Lung (tissue), 12 donors: ENCODE results near the gene TCF25. TPM values are rescaled to one million over a fixed set of nuclear protein-coding genes. Genes with fewer than 3 reads are reported as not detected.

ENCODE experiments used
- ATAC-seq: fragments of 200-7000 bp; cut with Tn5 transposase; one replicate; pipeline ENCODE4 v1.9.1; 2020; ENCODE audit warnings: moderate number of reproducible peaks; ENCODE audit not compliant: insufficient read depth, low FRiP score
- DNase-seq, 3 donors: peaks; one replicate each; pipeline ENCODE4 v3.0.0-alpha.2; 2013 to 2017
- H3K27ac ChIP-seq, 2 donors: one replicate each; pipeline ENCODE4 v1.5.1; 2013; ENCODE audit warnings: mild to moderate bottlenecking in 2 of 2, moderate library complexity in 2 of 2, control low read depth in 1 of 2, inconsistent platforms in 1 of 2, low read depth in 1 of 2, low read length in 1 of 2
- H3K27me3 ChIP-seq, 3 donors: one replicate each; pipeline ENCODE4 v1.5.1; 2013; ENCODE audit warnings: low read length in 2 of 3; ENCODE audit not compliant: control insufficient read depth in 3 of 3, insufficient read depth in 3 of 3
- H3K36me3 ChIP-seq, 4 donors: one replicate each; pipeline ENCODE4 v1.5.1; 2013; ENCODE audit warnings: low read length in 4 of 4, mild to moderate bottlenecking in 1 of 4, moderate library complexity in 1 of 4; ENCODE audit not compliant: control insufficient read depth in 4 of 4, insufficient read depth in 4 of 4
- H3K4me1 ChIP-seq, 5 donors: one replicate each; pipeline ENCODE4 v1.5.1; 2013; ENCODE audit warnings: low read length in 5 of 5, mild to moderate bottlenecking in 2 of 5, moderate library complexity in 1 of 5; ENCODE audit not compliant: control insufficient read depth in 5 of 5, insufficient read depth in 5 of 5
- H3K4me3 ChIP-seq: one replicate; pipeline ENCODE4 v1.5.1; 2013; ENCODE audit warnings: mild to moderate bottlenecking, control low read depth, moderate library complexity
- H3K9ac ChIP-seq, 2 donors: one replicate each; pipeline ENCODE4 v1.5.1; 2013; ENCODE audit warnings: low read length in 2 of 2, control low read depth in 1 of 2; ENCODE audit not compliant: insufficient read depth in 1 of 2
- H3K9me3 ChIP-seq, 4 donors: one replicate each; pipeline ENCODE4 v1.5.1; 2013; ENCODE audit warnings: low read length in 3 of 4, mild to moderate bottlenecking in 1 of 4, moderate library complexity in 1 of 4; ENCODE audit not compliant: control insufficient read depth in 4 of 4, insufficient read depth in 3 of 4
- CTCF ChIP-seq: IDR thresholded peaks from 2 replicates; pipeline ENCODE4 v1.5.1; 2012; ENCODE audit warnings: mild to moderate bottlenecking; ENCODE audit errors: control extremely low read depth, extremely low read depth
- WGBS, 2 donors: extraction: QIAGEN DNeasy Blood & Tissue Kit; methylation state at CpG; one replicate each; pipeline ENCODE4 v1.1.7; 2013; 5-methylcytosine and 5-hydroxymethylcytosine counted together
- polyA plus RNA-seq, 2 donors: library from polyadenylated mRNA; stranded (reverse); fragments of 200-250 nt; gene quantifications; one replicate each; pipeline ENCODE4 v1.2.1, GENCODE V29; 2013
- total RNA-seq, 2 donors: library from RNA; depleted of rRNA in 1 of 2; stranded (reverse); fragments of >200 nt in 1 of 2; gene quantifications; one replicate each; pipeline ENCODE4 v1.2.1, GENCODE V29; 2014 to 2021
- donor health status: control.
- donor health status: control.
- donor health status: Bipolar disorder and iron deficiency.
- donor health status: healthy.
- donor health status: DM: yes; HTN: yes; CAD: no.

Gene TCF25
- total and polyA plus RNA-seq, 4 donors, result 106 to 212 (median 129) TPM

DNA sequence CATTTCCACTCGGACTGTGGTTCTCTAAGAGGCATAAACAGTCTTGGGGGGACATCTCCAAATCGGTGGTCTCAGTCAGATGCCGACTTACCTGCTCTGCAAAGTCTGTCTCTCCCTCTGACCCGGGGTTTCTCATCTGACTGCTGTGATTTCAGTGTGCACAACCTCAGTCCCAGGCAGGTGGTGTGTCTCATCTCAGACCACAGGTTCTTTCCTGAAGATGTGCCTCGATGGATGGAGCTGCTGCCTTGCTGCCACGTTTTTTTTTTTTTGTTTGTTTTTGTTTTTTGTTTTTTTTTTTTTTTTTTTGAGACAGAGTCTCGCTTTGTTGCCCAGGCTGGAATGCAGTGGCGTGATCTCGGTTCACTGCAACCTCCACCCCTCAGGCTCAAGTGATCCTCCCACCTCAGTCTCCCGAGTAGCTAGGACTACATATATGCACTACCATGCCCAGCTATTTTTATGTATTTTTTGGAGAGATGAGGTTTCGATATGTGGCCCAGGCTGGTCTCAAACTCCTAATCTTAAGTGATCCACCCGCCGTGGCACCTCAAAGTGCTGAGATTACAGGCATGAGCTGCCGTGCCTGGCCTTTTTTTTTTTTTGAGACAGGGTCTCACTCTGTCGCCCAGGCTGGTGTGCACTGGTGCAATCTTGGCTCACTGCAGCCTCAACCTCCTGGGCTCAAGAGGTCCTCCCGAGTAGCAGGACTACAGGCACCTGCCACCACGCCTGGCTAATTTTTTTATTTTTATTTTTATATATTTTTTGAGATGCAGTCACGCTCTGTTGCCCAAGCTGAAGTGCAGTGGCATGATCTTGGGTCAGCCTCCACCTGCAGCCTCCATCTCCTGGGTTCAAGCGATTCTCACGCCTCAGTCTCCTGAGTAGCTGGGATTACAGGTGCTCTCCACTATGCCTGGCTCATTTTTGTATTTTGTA lies 29.7 kb upstream of the TCF25 start:
- peaks cover 0 to 3% (median 0%) of the 10 kb centered on the region in 5 donors for H3K4me1 ChIP-seq
- no peak for ATAC-seq
- H3K27ac ChIP-seq, result no peak overlapping the region
- no peak overlapping the region for H3K9ac ChIP-seq
- no peak for DNase-seq
- no peak for TF ChIP-seq CTCF
- no peak overlapping the region for H3K4me3 ChIP-seq
- 80 to 88% methylated on average over 18 to 19 of the region's 20 CpGs for WGBS, 2 donors
- no peaks in the 10 kb centered on the region for H3K27me3 ChIP-seq
- H3K9me3 ChIP-seq, result no peaks in the 10 kb centered on the region
- no peaks in the 10 kb centered on the region for H3K36me3 ChIP-seq

GRCh38 chr16:89844739-89845339 lies 28.6 kb upstream of the TCF25 start:
- Histone ChIP-seq H3K4me3 (no peak overlapping the region), H3K9me3 (no peaks in the 10 kb centered on the region), H3K27ac (no peak overlapping the region), H3K9ac (no peak overlapping the region), H3K27me3 (no peaks in the 10 kb centered on the region), H3K36me3 (no peaks in the 10 kb centered on the region), H3K4me1 (peaks cover 0 to 3% (median 0%) of the 10 kb centered on the region in 5 donors)
- DNase-seq (no peak), ATAC-seq (no peak)
- WGBS, 2 donors, result 80 to 83% methylated on average over 13 of the region's 13 CpGs
- no peak for TF ChIP-seq CTCF

- H3K9me3 ChIP-seq, result no peaks in the 10 kb centered on the region
- ATAC-seq, result no peak
- H3K9ac ChIP-seq, result no peak overlapping the region
- no peak overlapping the region for H3K27ac ChIP-seq
- 16 to 42% methylated on average over 13 of the region's 13 CpGs for WGBS, 2 donors
- DNase-seq, result no peak
- no peaks in the 10 kb centered on the region for H3K36me3 ChIP-seq
- H3K27me3 ChIP-seq, result no peaks in the 10 kb centered on the region
- no peak overlapping the region for H3K4me3 ChIP-seq
- peaks cover 0 to 3% (median 0%) of the 10 kb centered on the region in 5 donors for H3K4me1 ChIP-seq
- no peak for TF ChIP-seq CTCF
These were observed 28.0 kb upstream of the TCF25 start for GRCh38 chr16:89845417-89845816.
